ENCODE data around the gene PSPH. TPM values are rescaled to one million over a fixed set of nuclear protein-coding genes. Genes with fewer than 3 reads are reported as not detected.

PSPH gene
- 42.0 and 50.5 TPM in 2 replicates for polyA plus RNA-seq (2012; rRNA removed)
- 39.5 and 46.6 TPM in 2 replicates for polyA plus RNA-seq (2012; cell fraction: cytosol; rRNA removed)
- polyA plus RNA-seq (2012; cell fraction: nucleus; rRNA removed) = 37.2 and 37.3 TPM in 2 replicates

DNA sequence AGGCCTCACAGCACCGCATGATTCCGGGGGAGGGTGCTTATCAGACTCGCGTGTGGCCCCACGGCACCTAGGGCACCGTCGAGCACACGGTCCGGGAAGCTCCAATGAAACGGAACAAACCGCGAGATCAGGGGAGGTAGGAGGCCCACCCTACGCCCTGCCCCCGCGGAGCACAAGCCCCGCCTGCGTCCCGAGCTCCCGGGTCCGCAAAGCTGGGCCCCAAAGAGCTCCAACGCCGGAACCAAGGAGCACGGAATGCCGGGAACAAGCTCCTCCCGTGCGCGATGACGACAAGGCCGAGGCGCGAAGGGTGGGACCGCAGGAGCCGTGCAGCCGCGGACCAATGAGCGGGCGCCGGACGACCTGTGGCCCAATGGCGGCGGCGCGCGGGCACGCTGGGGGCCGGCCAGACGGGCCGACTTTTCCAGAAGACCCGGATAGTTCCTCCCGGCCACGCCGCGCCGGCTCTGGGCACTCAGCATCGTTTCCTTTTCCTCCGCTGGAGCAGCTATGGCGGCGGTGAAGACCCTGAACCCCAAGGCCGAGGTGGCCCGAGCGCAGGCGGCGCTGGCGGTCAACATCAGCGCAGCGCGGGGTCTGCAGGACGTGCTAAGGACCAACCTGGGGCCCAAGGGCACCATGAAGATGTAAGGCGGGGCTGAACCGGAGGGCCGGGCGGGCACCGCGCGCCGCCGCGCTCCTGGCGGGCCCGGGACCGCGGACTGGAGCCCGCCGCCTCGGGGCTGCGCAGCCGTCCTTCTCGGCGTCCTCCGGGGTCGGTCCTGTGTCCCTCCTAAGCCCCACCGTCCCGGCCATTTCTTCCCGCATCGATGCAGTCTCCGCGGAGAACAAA, at the start of gene PSPH, which contains the start of gene CCT6A:
TSS of gene PSPH (minus strand) at position 106 of the 853 bp plus-strand sequence. CDS start 30,232 bp downstream, outside the sequence.
TSS of gene CCT6A (plus strand) at position 427 of the 853 bp plus-strand sequence. CDS start at position 511, 84 bp downstream.
- Histone ChIP-seq H3K4me3 (ENCODE audit: low read depth in 2 of 2, low read length in 1 of 2) (peak within 1 kb of the TSS; percentile 74 to 98), H4K20me1 (ENCODE audit: insufficient read depth) (peaks cover 16% of the 10 kb centered on the region), H3K4me1 (ENCODE audit: control insufficient read depth in 1 of 2, insufficient read depth in 2 of 2, low read depth in 1 of 2, low read length in 1 of 2) (peaks cover 22 to 52% of the 10 kb centered on the region in 2 experiments), H3K9me2 (no peaks in the 10 kb centered on the region), H3K36me3 (replicated peaks in 1 of 2; ENCODE audit: control insufficient read depth in 1 of 2, insufficient read depth in 2 of 2, low read length in 1 of 2) (peaks cover 32 to 40% of the 10 kb centered on the region in 2 experiments), H3F3A (replicated peaks; ENCODE audit: insufficient read depth) (peaks cover 58% of the 10 kb centered on the region), H3K4me2 (peak within 1 kb of the TSS; percentile 91), H3K9ac (peak within 1 kb of the TSS; percentile 93), H3K9me3 (no peaks in the 10 kb centered on the region), H2AFZ (ENCODE audit: low read depth) (peak within 1 kb of the TSS; percentile 89), H3K27me3 (ENCODE audit: insufficient read depth) (no peaks in the 10 kb centered on the region), H3K27ac (ENCODE audit: low read depth in 2 of 2, low read length in 1 of 2) (peak within 1 kb of the TSS; percentile 85 to 90), H3K79me2 (ENCODE audit: insufficient read depth) (peaks cover 78% of the 10 kb centered on the region)
- DNase-seq = peak; percentile 99
- ChIA-PET POLR2A (interaction anchor here (0.8 to 2.5 kb wide), 16 partner anchors 9 to 55 kb away, joined by 3 to 36 read pairs (median 4); partner anchors contain the start of genes CHCHD2, PHKG1 and SUMF2), CTCF (interaction anchor here (0.6 to 2.1 kb wide), 8 partner anchors 11 to 44 kb away, joined by 3 to 13 read pairs (median 4); partner anchors contain the start of gene SUMF2)
- WGBS (ENCODE audit: low lambda C conversion rate) = 1% methylated on average over 51 of the region's 97 CpGs
- TF ChIP-seq GATA2 (CRISPR knock-in tag; IDR thresholded peaks at IDR 0.05) (peak; percentile 44), TAF1 (IDR thresholded peaks at IDR 0.05; ENCODE audit: borderline replicate concordance, low read depth, low read length) (peak; percentile 77; the same call in 1 of the 2 replicates), TCF12 (IDR thresholded peaks at IDR 0.05) (peak; percentile 29; the same call in 1 of the 2 replicates), EP300 (IDR thresholded peaks at IDR 0.05; ENCODE audit: borderline replicate concordance in 1 of 2, low read depth in 1 of 2, low read length in 1 of 2) (peak; percentile 24 to 50; a peak in 3 of 4 replicates), YY1 (IDR thresholded peaks at IDR 0.05; ENCODE audit: low read depth) (peak; percentile 92), MXI1 (IDR thresholded peaks at IDR 0.05; ENCODE audit: low read depth, low read length) (peak; percentile 97), FOSL2 (IDR thresholded peaks at IDR 0.05; ENCODE audit: borderline replicate concordance, low read depth) (no peak), RFX5 (IDR thresholded peaks at IDR 0.05; ENCODE audit: low read length) (peak; percentile 85), GABPA (IDR thresholded peaks at IDR 0.05; ENCODE audit: low read depth) (peak; percentile 76), RXRA (IDR thresholded peaks at IDR 0.05; ENCODE audit: borderline replicate concordance, low read depth) (no peak), EZH2phosphoT487 (IDR thresholded peaks at IDR 0.05; ENCODE audit: borderline replicate concordance, low read depth) (no peak), FOXJ3 (CRISPR knock-in tag; IDR thresholded peaks at IDR 0.05) (no peak; the same call in 1 of the 2 replicates), RAD21 (IDR thresholded peaks at IDR 0.05; ENCODE audit: low read length) (no peak; the same call in 1 of the 2 replicates), SIN3A (IDR thresholded peaks at IDR 0.05; ENCODE audit: borderline replicate concordance, low read depth, low read length) (peak; percentile 52), CHD2 (IDR thresholded peaks at IDR 0.05; ENCODE audit: low read length, partially characterized antibody) (peak; percentile 98), RCOR1 (IDR thresholded peaks at IDR 0.05; ENCODE audit: low read length) (no peak), NFIC (IDR thresholded peaks at IDR 0.05; ENCODE audit: borderline replicate concordance) (no peak)
- TF ChIP-seq, protein P1, sequence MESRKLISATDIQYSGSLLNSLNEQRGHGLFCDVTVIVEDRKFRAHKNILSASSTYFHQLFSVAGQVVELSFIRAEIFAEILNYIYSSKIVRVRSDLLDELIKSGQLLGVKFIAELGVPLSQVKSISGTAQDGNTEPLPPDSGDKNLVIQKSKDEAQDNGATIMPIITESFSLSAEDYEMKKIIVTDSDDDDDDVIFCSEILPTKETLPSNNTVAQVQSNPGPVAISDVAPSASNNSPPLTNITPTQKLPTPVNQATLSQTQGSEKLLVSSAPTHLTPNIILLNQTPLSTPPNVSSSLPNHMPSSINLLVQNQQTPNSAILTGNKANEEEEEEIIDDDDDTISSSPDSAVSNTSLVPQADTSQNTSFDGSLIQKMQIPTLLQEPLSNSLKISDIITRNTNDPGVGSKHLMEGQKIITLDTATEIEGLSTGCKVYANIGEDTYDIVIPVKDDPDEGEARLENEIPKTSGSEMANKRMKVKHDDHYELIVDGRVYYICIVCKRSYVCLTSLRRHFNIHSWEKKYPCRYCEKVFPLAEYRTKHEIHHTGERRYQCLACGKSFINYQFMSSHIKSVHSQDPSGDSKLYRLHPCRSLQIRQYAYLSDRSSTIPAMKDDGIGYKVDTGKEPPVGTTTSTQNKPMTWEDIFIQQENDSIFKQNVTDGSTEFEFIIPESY (IDR thresholded peaks at IDR 0.05; ENCODE audit: borderline replicate concordance, low read depth) = peak; percentile 95
- TF ChIP-seq, protein P2, sequence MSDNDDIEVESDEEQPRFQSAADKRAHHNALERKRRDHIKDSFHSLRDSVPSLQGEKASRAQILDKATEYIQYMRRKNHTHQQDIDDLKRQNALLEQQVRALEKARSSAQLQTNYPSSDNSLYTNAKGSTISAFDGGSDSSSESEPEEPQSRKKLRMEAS (IDR thresholded peaks at IDR 0.05; ENCODE audit: low read depth) = peak; percentile 86
- TF ChIP-seq, protein P3, sequence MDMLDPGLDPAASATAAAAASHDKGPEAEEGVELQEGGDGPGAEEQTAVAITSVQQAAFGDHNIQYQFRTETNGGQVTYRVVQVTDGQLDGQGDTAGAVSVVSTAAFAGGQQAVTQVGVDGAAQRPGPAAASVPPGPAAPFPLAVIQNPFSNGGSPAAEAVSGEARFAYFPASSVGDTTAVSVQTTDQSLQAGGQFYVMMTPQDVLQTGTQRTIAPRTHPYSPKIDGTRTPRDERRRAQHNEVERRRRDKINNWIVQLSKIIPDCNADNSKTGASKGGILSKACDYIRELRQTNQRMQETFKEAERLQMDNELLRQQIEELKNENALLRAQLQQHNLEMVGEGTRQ (IDR thresholded peaks at IDR 0.05; ENCODE audit: borderline replicate concordance, low read depth, low read length) = no peak
- TF ChIP-seq, protein P4, sequence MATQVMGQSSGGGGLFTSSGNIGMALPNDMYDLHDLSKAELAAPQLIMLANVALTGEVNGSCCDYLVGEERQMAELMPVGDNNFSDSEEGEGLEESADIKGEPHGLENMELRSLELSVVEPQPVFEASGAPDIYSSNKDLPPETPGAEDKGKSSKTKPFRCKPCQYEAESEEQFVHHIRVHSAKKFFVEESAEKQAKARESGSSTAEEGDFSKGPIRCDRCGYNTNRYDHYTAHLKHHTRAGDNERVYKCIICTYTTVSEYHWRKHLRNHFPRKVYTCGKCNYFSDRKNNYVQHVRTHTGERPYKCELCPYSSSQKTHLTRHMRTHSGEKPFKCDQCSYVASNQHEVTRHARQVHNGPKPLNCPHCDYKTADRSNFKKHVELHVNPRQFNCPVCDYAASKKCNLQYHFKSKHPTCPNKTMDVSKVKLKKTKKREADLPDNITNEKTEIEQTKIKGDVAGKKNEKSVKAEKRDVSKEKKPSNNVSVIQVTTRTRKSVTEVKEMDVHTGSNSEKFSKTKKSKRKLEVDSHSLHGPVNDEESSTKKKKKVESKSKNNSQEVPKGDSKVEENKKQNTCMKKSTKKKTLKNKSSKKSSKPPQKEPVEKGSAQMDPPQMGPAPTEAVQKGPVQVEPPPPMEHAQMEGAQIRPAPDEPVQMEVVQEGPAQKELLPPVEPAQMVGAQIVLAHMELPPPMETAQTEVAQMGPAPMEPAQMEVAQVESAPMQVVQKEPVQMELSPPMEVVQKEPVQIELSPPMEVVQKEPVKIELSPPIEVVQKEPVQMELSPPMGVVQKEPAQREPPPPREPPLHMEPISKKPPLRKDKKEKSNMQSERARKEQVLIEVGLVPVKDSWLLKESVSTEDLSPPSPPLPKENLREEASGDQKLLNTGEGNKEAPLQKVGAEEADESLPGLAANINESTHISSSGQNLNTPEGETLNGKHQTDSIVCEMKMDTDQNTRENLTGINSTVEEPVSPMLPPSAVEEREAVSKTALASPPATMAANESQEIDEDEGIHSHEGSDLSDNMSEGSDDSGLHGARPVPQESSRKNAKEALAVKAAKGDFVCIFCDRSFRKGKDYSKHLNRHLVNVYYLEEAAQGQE (IDR thresholded peaks at IDR 0.05; ENCODE audit: low read depth, low read length) = peak; percentile 73
- TF ChIP-seq, protein P5, sequence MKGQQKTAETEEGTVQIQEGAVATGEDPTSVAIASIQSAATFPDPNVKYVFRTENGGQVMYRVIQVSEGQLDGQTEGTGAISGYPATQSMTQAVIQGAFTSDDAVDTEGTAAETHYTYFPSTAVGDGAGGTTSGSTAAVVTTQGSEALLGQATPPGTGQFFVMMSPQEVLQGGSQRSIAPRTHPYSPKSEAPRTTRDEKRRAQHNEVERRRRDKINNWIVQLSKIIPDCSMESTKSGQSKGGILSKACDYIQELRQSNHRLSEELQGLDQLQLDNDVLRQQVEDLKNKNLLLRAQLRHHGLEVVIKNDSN (IDR thresholded peaks at IDR 0.05; ENCODE audit: borderline replicate concordance, low read depth) = peak; percentile 18; the same call in 1 of the 2 replicates
